ENCODE results near the gene PKP4.

GRCh38 chr2:158459161-158460003 is 2.6 kb downstream of the PKP4 start:
- TF ChIP-seq CTCF (IDR thresholded peaks at IDR 0.05; ENCODE audit: borderline replicate concordance, extremely low read depth, low read length, poor library complexity, severe bottlenecking), result no peak
- TF ChIP-seq EZH2 (IDR thresholded peaks at IDR 0.05; ENCODE audit: borderline replicate concordance, low read depth, low read length, severe bottlenecking), result no peak
